ENCODE results near the gene PACSIN3.

PACSIN3 gene

GRCh38 chr11:47136327-47136726, 49.9 kb downstream of the PACSIN3 start:
- Mint-ChIP-seq H3K4me3 (no peak overlapping the region), H3K27me3 (no peaks in the 10 kb centered on the region), H3K27ac (ENCODE audit: low read depth) (no peak overlapping the region), H3K36me3 (ENCODE audit: insufficient read depth) (peaks cover 9% of the 10 kb centered on the region), H3K4me1 (peaks cover 5% of the 10 kb centered on the region), H3K9me3 (no peaks in the 10 kb centered on the region)
- DNase-seq (ENCODE audit: low spot score in 2 of 2) (no peak), ATAC-seq (replicated peaks; ENCODE audit: extremely low read depth, poor library complexity, severe bottlenecking) (no peak)

- Mint-ChIP-seq H3K4me3 (no peak overlapping the region), H3K9me3 (no peaks in the 10 kb centered on the region), H3K27ac (ENCODE audit: low read depth) (no peak overlapping the region), H3K27me3 (no peaks in the 10 kb centered on the region), H3K36me3 (ENCODE audit: insufficient read depth) (peaks cover 4% of the 10 kb centered on the region), H3K4me1 (peaks cover 5% of the 10 kb centered on the region)
- ATAC-seq (replicated peaks; ENCODE audit: extremely low read depth, poor library complexity, severe bottlenecking) (no peak), DNase-seq (ENCODE audit: low spot score in 2 of 2) (no peak)
Measured at GRCh38 chr11:47132981-47133380, 53.3 kb downstream of the PACSIN3 start.

GRCh38 chr11:47132490-47132889, 53.7 kb downstream of the PACSIN3 start:
- Mint-ChIP-seq H3K9me3 (no peaks in the 10 kb centered on the region), H3K27ac (ENCODE audit: low read depth) (no peak overlapping the region), H3K36me3 (ENCODE audit: insufficient read depth) (peaks cover 2% of the 10 kb centered on the region), H3K4me1 (peaks cover 5% of the 10 kb centered on the region), H3K4me3 (no peak overlapping the region), H3K27me3 (no peaks in the 10 kb centered on the region)
- no peak for DNase-seq (ENCODE audit: low spot score in 2 of 2)
- no peak for ATAC-seq (replicated peaks; ENCODE audit: extremely low read depth, poor library complexity, severe bottlenecking)

- Mint-ChIP-seq H3K4me1 (no peaks in the 10 kb centered on the region), H3K27ac (ENCODE audit: low read depth) (no peak overlapping the region), H3K4me3 (no peak overlapping the region), H3K9me3 (no peaks in the 10 kb centered on the region), H3K36me3 (ENCODE audit: insufficient read depth) (peaks cover 2% of the 10 kb centered on the region), H3K27me3 (no peaks in the 10 kb centered on the region)
- DNase-seq (ENCODE audit: low spot score in 2 of 2) (no peak), ATAC-seq (replicated peaks; ENCODE audit: extremely low read depth, poor library complexity, severe bottlenecking) (no peak)
Measured at GRCh38 chr11:47131136-47131535, 55.1 kb downstream of the PACSIN3 start.

GRCh38 chr11:47130543-47130942, 55.7 kb downstream of the PACSIN3 start:
- no peaks in the 10 kb centered on the region for H3K4me1 Mint-ChIP-seq
- H3K27me3 Mint-ChIP-seq, result no peaks in the 10 kb centered on the region
- ATAC-seq (replicated peaks; ENCODE audit: extremely low read depth, poor library complexity, severe bottlenecking) (no peak), DNase-seq (ENCODE audit: low spot score in 2 of 2) (no peak)
- no peaks in the 10 kb centered on the region for H3K36me3 Mint-ChIP-seq (ENCODE audit: insufficient read depth)
- H3K4me3 Mint-ChIP-seq, result no peak overlapping the region
- H3K9me3 Mint-ChIP-seq, result no peaks in the 10 kb centered on the region
- no peak overlapping the region for H3K27ac Mint-ChIP-seq (ENCODE audit: low read depth)

Measured in central memory CD8-positive, alpha-beta T cell (primary cell).